Stimulated activated memory B cell treated with anti-CD40 and anti-IgM and Interleukin-4, amounts not matched to agents 10 μg/mL and 1 μg/mL and 100 μg/mL, for 72 hours (primary cell): ENCODE data around the gene NTN4.
"Not testable (repeated sequence)": the region's sequence is repeated elsewhere in the genome, so short reads cannot be mapped to it uniquely, and the experiment has no call there.

Experiments
- ATAC-seq: fragments of 150-1000 bp; cut with Tn5 transposase; 2 replicates; pipeline ENCODE4 v1.10.0; 2021
- H3K27ac Mint-ChIP-seq: one replicate; pipeline ENCODE4 v1.8.0; 2022; ENCODE audit warnings: mild to moderate bottlenecking, mixed read lengths
- H3K27me3 Mint-ChIP-seq: one replicate; pipeline ENCODE4 v1.8.0; 2022; ENCODE audit warnings: mixed read lengths
- H3K36me3 Mint-ChIP-seq: one replicate; pipeline ENCODE4 v1.8.0; 2022; ENCODE audit warnings: mixed read lengths
- H3K4me1 Mint-ChIP-seq: one replicate; pipeline ENCODE4 v1.8.0; 2022; ENCODE audit warnings: mixed read lengths
- H3K4me3 Mint-ChIP-seq: one replicate; pipeline ENCODE4 v1.8.0; 2022; ENCODE audit warnings: mild to moderate bottlenecking, moderate library complexity, mixed read lengths
- H3K9me3 Mint-ChIP-seq: one replicate; pipeline ENCODE4 v1.8.0; 2022; ENCODE audit warnings: mixed read lengths

The NTN4 gene

GRCh38 chr12:95740751-95741150 is 49.8 kb downstream of the NTN4 start:
- peaks cover 12% of the 10 kb centered on the region for H3K36me3 Mint-ChIP-seq
- H3K27ac Mint-ChIP-seq = no peak overlapping the region
- H3K27me3 Mint-ChIP-seq = peaks cover 14% of the 10 kb centered on the region
- ATAC-seq = no peak
- no peaks in the 10 kb centered on the region for H3K4me1 Mint-ChIP-seq
- H3K9me3 Mint-ChIP-seq = peaks cover 9% of the 10 kb centered on the region
- no peak overlapping the region for H3K4me3 Mint-ChIP-seq

- H3K9me3 Mint-ChIP-seq = peaks cover 3% of the 10 kb centered on the region
- no peak overlapping the region for H3K27ac Mint-ChIP-seq
- peaks cover 4% of the 10 kb centered on the region for H3K27me3 Mint-ChIP-seq
- no peak for ATAC-seq
- no peak overlapping the region for H3K4me3 Mint-ChIP-seq
- H3K4me1 Mint-ChIP-seq = no peaks in the 10 kb centered on the region
- peaks cover 1% of the 10 kb centered on the region for H3K36me3 Mint-ChIP-seq
These were observed 50.8 kb downstream of the NTN4 start for GRCh38 chr12:95739561-95740313.

- no peaks in the 10 kb centered on the region for H3K9me3 Mint-ChIP-seq
- no peaks in the 10 kb centered on the region for H3K36me3 Mint-ChIP-seq
- H3K4me3 Mint-ChIP-seq = no peak overlapping the region
- no peaks in the 10 kb centered on the region for H3K4me1 Mint-ChIP-seq
- ATAC-seq = no peak
- H3K27ac Mint-ChIP-seq = no peak overlapping the region
- H3K27me3 Mint-ChIP-seq = no peaks in the 10 kb centered on the region
These were observed 52.4 kb downstream of the NTN4 start for GRCh38 chr12:95738024-95738611.

- H3K36me3 Mint-ChIP-seq = no peaks in the 10 kb centered on the region
- H3K4me3 Mint-ChIP-seq = no peak overlapping the region
- no peaks in the 10 kb centered on the region for H3K27me3 Mint-ChIP-seq
- peaks cover 8% of the 10 kb centered on the region for H3K4me1 Mint-ChIP-seq
- ATAC-seq = no peak
- H3K27ac Mint-ChIP-seq = no peak overlapping the region
- H3K9me3 Mint-ChIP-seq = no peaks in the 10 kb centered on the region
These were observed 53.9 kb downstream of the NTN4 start for GRCh38 chr12:95736631-95737030.

GRCh38 chr12:95735728-95736127 is 54.8 kb downstream of the NTN4 start:
- not testable (repeated sequence) for H3K4me3 Mint-ChIP-seq, ATAC-seq, H3K9me3 Mint-ChIP-seq, H3K27me3 Mint-ChIP-seq, H3K27ac Mint-ChIP-seq, H3K36me3 Mint-ChIP-seq
- H3K4me1 Mint-ChIP-seq = peaks cover 15% of the 10 kb centered on the region

GRCh38 chr12:95733141-95733825 is 57.3 kb downstream of the NTN4 start:
- Mint-ChIP-seq H3K27me3 (peaks cover 11% of the 10 kb centered on the region), H3K27ac (no peak overlapping the region), H3K36me3 (no peaks in the 10 kb centered on the region), H3K9me3 (no peaks in the 10 kb centered on the region), H3K4me1 (peaks cover 15% of the 10 kb centered on the region), H3K4me3 (no peak overlapping the region)
- no peak for ATAC-seq

GRCh38 chr12:95731519-95731958 is 59.0 kb downstream of the NTN4 start:
- Mint-ChIP-seq H3K27me3 (peaks cover 21% of the 10 kb centered on the region), H3K4me1 (peaks cover 15% of the 10 kb centered on the region), H3K4me3 (peak overlapping the region; percentile 56), H3K27ac (peak overlapping the region; percentile 13), H3K9me3 (no peaks in the 10 kb centered on the region), H3K36me3 (no peaks in the 10 kb centered on the region)
- peak; percentile 78 for ATAC-seq

GRCh38 chr12:95730457-95730856 is 60.1 kb downstream of the NTN4 start:
- Mint-ChIP-seq H3K27ac (no peak overlapping the region), H3K4me1 (peaks cover 15% of the 10 kb centered on the region), H3K36me3 (peaks cover 4% of the 10 kb centered on the region), H3K4me3 (no peak overlapping the region), H3K9me3 (peaks cover 5% of the 10 kb centered on the region), H3K27me3 (peaks cover 21% of the 10 kb centered on the region)
- no peak for ATAC-seq

- no peak for ATAC-seq
- peaks cover 16% of the 10 kb centered on the region for H3K4me1 Mint-ChIP-seq
These were observed 63.7 kb downstream of the NTN4 start for GRCh38 chr12:95726903-95727302.

GRCh38 chr12:95724767-95725166 is 65.8 kb downstream of the NTN4 start:
- peaks cover 4% of the 10 kb centered on the region for H3K36me3 Mint-ChIP-seq
- H3K9me3 Mint-ChIP-seq = peaks cover 5% of the 10 kb centered on the region
- peaks cover 21% of the 10 kb centered on the region for H3K27me3 Mint-ChIP-seq
- ATAC-seq = no peak
- H3K4me3 Mint-ChIP-seq = no peak overlapping the region
- H3K27ac Mint-ChIP-seq = no peak overlapping the region
- H3K4me1 Mint-ChIP-seq = peaks cover 7% of the 10 kb centered on the region

More at GRCh38 chr12:95726903-95727302, 63.7 kb downstream of the NTN4 start:
- Mint-ChIP-seq H3K27me3 (peaks cover 21% of the 10 kb centered on the region), H3K36me3 (peaks cover 4% of the 10 kb centered on the region), H3K27ac (no peak overlapping the region), H3K9me3 (peaks cover 5% of the 10 kb centered on the region), H3K4me3 (no peak overlapping the region)

- no peak for ATAC-seq
These were observed 66.7 kb downstream of the NTN4 start for GRCh38 chr12:95723693-95724384.

GRCh38 chr12:95721320-95721719 is 69.2 kb downstream of the NTN4 start:
- Mint-ChIP-seq H3K36me3 (peaks cover 3% of the 10 kb centered on the region), H3K27me3 (peaks cover 14% of the 10 kb centered on the region), H3K27ac (no peak overlapping the region), H3K4me1 (peaks cover 7% of the 10 kb centered on the region), H3K4me3 (no peak overlapping the region), H3K9me3 (peaks cover 3% of the 10 kb centered on the region)
- ATAC-seq = no peak

More at GRCh38 chr12:95723693-95724384, 66.7 kb downstream of the NTN4 start:
- Mint-ChIP-seq H3K9me3 (peaks cover 5% of the 10 kb centered on the region), H3K27ac (no peak overlapping the region), H3K4me3 (no peak overlapping the region), H3K27me3 (peaks cover 15% of the 10 kb centered on the region), H3K4me1 (peaks cover 7% of the 10 kb centered on the region), H3K36me3 (peaks cover 4% of the 10 kb centered on the region)

- peaks cover 7% of the 10 kb centered on the region for H3K4me1 Mint-ChIP-seq
- no peak for ATAC-seq
- no peak overlapping the region for H3K4me3 Mint-ChIP-seq
- no peaks in the 10 kb centered on the region for H3K36me3 Mint-ChIP-seq
- no peak overlapping the region for H3K27ac Mint-ChIP-seq
- H3K27me3 Mint-ChIP-seq = peaks cover 14% of the 10 kb centered on the region
- H3K9me3 Mint-ChIP-seq = no peaks in the 10 kb centered on the region
These were observed 70.4 kb downstream of the NTN4 start for GRCh38 chr12:95720146-95720545.

GRCh38 chr12:95718772-95719171 is 71.8 kb downstream of the NTN4 start:
- ATAC-seq = no peak
- Mint-ChIP-seq H3K27ac (no peak overlapping the region), H3K4me1 (peaks cover 2% of the 10 kb centered on the region), H3K27me3 (peaks cover 14% of the 10 kb centered on the region), H3K4me3 (no peak overlapping the region), H3K36me3 (no peaks in the 10 kb centered on the region), H3K9me3 (no peaks in the 10 kb centered on the region)

GRCh38 chr12:95718006-95718431 is 72.5 kb downstream of the NTN4 start:
- Mint-ChIP-seq H3K27me3 (peaks cover 14% of the 10 kb centered on the region), H3K4me3 (no peak overlapping the region), H3K36me3 (no peaks in the 10 kb centered on the region), H3K27ac (no peak overlapping the region), H3K9me3 (no peaks in the 10 kb centered on the region), H3K4me1 (no peaks in the 10 kb centered on the region)
- ATAC-seq = no peak
